H54 (cell line): ENCODE data around the gene ELOVL7.
"Not testable (repeated sequence)": the region's sequence is repeated elsewhere in the genome, so short reads cannot be mapped to it uniquely, and the experiment has no call there.

Source experiments
- DNase-seq: peaks from one replicate; pipeline ENCODE4 v3.0.0; 2011; ENCODE audit warnings: low spot score, mixed read lengths; ENCODE audit not compliant: insufficient read length
- FAIRE-seq: peaks from 3 replicates; lab custom pipeline; 2011; peaks lifted over from hg19 to GRCh38; lab: Jason Lieb, UNC
- POLR2A ChIP-seq: IDR thresholded peaks from 2 replicates; pipeline ENCODE4 v1.6.1; 2011; ENCODE audit warnings: low read depth, mild to moderate bottlenecking, low read length

ELOVL7 gene

DNA sequence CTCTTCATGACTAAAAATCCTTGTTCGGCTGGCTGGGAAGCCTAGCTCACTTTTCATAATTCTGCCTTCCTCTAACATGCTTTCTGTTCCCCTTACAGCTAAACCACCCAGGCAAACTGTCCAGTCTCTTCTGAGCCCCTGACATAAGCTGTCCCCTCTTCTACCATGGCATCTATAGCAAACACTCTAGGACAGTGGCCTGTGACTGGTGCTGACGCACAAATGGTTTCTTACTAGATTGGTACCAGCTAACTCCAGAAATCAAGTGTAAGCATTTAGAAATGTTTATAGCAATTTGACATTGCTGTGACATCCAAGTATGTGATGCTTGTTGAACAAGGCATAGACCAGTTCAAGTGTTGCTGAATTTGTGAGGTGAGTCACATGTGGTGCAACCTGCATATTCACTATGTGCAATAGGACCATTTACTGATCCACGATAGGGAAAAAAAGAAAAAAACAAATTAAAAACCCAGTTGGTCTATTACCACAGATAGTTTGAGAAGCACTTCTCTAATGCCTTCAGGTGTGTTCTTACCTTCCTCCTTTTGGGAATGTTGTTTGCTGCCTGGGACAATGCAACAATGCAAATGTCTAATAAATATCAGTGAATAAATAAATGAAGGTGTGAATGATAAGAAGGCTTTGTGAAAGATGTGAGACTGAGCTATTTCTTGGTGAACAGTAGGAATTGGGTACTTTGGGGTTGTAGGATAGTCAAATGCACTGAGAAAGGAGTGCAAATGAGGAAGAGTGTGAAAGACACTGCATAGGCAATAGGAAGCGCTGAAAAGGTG, 22.4 kb downstream of the ELOVL7 start:
- DNase-seq, result no peak
- no peak for TF ChIP-seq POLR2A
- no peak for FAIRE-seq

DNA sequence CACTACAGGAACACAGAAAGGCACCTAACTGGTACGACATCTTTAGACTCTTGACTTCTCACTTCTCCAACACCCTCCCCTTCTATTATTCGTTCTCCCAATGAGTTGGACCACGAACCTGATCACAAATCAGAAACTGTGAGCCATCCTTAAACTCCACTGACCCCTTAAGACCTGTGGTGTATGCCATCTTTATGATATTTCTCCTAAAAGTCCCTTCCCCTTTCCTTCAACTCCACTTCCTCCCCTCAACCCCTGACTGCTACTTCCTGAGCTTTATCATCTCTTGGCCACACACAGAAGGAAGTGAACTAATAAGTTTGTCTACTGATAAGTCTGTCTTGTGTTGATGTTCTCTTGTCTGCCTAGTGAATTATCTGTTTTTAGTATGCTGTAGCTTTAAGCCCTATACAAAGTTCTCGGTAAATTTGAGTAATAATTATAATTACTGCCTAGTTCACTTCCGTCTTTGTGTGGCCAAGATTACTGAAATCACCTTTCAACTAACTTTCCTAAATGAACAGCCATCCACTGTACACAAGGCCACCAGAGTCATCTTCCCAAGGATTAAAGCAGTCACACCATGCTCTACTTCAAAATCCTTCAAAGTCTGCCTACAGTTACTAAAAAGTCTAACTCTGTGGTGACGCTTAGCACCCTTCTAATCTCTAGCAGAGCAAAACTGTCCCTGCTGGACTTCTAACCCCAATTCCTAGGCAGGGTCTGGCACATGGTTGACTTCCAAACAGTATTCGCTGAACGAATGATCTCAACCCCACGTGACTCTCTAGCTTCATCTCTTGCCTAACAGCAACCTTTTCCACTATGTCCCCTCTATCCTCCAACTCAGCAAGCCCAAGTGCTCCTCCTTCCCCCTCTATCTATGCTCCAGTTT, 23.2 kb downstream of the ELOVL7 start:
- DNase-seq (no peak), FAIRE-seq (no peak)
- TF ChIP-seq POLR2A, result no peak

DNA sequence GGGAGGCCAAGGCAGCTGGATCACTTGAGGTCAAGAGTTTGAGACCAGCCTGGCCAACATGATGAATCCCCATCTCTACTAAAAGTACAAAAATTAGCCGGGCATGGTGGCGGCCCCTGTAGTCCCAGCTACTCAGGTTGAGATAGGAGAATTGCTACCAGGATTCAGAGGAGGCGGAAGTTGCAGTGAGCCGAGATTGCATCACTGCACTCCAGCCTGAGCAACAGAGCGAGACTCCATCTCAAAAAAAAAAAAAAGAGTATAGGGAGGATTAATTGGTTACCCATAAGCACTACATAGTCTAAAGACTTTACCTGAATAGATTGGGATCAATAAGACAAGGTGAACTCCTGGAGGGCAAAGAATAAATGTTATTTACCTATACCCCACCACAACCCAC, 27.9 kb downstream of the ELOVL7 start:
- not testable (repeated sequence) for FAIRE-seq, DNase-seq

DNA sequence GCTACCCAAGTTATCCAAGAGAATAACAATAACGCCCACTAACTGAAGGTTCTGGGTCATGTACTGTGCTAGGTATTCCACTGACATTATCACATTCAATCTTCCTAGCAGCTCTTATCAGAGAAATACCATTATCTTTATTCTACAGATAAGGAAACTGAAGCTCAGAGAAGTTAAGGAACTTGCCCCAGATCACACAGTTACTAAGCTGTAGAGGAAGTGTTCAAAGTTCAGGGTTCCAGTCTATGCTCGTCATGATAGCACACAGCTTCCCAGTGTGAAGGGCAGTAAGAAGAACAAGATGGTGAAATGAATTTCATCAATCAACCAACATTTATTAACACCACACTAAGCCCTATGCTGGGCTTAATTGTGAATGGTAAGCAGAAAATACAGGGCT, 29.6 kb downstream of the ELOVL7 start:
- DNase-seq (no peak), FAIRE-seq (no peak)
- no peak for TF ChIP-seq POLR2A

DNA sequence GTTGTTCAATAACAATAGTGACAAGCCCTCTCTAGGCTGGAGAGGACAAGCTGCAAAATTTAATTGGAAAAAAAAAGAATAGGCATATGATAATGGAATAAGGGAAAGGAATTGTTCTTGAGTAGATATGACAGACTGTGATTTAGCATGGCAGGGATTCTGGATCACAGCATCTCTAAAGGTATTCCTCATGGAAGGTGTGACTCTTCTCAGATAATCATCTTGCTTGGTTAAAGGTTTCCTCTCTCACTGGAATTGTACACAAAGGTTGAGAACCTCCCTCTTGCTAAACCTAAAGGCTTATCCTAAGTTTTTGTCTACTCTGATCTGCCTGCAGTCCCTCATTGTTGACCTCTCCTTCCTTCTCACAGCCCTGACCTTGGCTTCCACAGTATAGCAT, 31.6 kb downstream of the ELOVL7 start:
- no peak for TF ChIP-seq POLR2A
- FAIRE-seq (no peak), DNase-seq (no peak)

DNA sequence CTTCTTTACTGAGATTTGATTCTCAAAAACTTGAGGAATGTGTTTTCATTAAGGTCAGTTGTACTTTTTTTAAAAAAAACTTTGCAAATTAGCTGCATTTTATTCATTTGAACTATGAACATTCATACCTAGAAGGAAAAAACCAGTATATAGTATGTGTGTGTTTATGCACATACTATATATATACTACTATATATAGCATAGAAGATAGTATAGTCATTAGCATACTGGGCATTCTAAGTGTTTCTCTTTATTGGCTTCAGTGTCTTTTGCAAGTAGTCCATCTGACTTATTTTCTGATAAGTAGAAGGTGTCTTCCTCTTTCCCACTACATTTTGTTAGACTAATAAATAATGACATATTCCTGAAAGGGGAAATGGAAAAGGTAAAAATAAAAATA, 33.0 kb downstream of the ELOVL7 start:
- DNase-seq, result no peak
- FAIRE-seq, result no peak
- no peak for TF ChIP-seq POLR2A

DNA sequence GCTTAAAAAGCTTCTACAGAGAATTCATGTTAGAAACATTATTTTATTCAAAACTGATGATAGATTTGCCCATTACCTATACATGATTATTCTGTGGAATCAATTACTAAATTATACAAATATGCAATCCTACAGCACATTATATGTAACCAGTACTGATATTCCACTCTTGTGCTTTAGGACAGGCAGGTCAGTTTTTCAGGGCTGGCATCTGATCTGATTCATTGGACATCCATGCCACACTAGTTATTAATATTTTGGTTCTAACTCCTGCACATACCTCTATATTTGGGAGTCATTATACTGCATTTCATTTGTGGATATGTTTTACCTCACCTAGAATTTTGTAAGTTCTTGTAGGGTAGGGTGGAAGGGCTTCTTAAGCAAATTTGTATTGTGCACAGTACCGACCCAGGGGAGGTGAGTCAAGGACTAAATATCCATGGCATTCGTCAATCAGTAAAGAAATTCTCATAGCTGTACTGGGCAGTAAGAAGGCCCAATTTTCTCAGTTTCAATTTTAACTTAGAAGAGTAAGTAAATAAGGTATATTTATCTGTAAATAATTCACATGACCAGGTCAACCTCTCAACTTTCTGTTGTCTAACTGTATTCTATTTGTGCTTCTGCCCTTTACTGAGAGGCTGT, 33.5 kb downstream of the ELOVL7 start:
- no peak for TF ChIP-seq POLR2A
- DNase-seq, result peak; percentile 15
- FAIRE-seq, result peak; percentile 69

DNA sequence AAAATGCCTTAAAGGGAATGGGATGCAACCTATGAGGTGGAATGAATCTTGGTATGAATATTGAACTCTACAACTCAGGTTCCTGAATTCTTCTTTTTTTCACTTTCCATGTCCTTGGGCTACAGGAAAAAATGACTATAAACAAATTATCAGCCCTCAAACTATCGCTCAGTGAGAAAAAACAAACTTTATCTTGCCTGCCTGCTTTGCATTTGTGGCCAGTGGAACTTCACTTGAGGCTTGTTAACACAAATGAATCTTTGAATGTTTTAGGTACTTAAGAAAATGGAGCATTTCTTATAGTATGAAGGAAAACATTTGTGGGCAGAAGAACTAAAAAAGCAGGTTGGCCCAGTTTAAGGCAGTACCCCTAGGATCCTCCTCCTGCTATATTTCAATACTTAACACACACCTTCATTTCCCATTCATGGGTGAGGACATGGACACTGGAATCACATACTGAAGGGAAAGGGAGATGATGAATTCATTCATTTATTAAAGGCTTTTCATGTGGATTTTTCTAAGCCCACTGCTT, 34.1 kb downstream of the ELOVL7 start:
- no peak for TF ChIP-seq POLR2A
- peak; percentile 67 for FAIRE-seq
- DNase-seq, result no peak

DNA sequence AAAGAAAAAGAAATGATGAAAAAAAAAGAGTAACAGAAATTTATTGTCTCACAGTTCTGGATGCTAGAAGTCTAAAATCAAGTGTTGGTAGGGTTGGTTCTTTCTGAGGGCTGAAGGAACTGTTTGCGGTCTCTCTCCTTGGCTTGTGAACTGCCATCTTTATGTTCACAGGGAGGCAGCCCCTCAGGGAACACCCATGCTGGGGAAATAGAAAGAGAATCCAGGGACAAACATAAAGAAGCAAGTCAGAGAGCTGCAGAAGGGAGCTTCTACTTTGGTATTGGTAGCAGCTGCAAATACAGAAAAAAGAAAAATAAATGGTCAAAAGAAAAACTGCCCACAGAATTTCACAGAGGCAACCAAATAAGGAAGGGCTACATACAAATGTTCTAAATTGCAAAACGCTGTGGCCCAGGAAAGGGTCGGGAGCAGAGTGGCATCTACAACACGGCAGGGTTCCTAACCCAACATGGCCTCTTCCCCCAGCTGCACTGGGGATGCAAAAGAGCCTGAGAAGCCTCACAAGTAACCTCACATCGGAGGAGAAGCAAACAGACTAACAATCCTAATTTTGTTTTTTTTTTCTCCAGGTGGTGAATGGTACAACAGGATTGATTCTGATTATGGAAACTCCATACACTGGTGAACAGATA, 37.4 kb downstream of the ELOVL7 start:
- no peak for FAIRE-seq

DNA sequence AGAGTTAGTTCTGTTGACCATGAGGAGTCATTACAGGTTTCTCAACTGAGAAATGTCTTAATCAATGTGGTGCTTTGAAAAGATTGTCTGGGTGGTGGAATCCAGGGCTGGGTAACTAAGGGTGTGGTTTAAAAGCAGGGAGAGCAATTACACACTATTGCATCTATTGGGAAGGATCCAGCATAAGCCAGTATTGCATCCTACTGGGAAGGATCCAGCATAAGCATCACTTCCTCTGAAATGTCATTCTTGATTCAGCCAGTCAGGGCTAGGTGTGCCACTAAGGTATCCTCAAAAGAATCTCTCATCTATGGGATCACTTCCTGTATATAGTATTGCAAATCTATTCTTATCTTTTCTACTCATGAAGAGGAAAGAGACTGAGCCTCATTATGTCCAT, 38.6 kb downstream of the ELOVL7 start:
- no peak for FAIRE-seq
- no peak for DNase-seq
- TF ChIP-seq POLR2A, result no peak

More for the DNA sequence above, 37.4 kb downstream of the ELOVL7 start:
- no peak for DNase-seq
- TF ChIP-seq POLR2A, result no peak

DNA sequence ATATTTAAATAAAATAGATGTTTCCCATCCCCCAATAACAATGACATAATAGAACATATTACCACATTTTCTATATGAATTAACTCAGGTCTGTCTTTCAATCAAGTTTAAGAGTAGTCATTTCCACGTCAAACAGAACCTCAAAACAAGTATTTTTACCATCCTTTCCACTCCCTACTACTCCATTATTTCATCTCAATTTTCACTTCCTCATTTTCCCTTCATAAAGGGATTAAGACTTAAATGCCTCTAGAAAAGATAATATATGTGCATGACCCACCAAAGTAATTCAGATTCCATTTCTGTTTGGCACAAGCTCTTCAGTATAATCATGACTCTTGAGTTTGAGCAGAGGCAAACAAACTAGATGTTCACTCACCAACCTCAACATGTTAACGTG, 40.4 kb downstream of the ELOVL7 start:
- FAIRE-seq (no peak), DNase-seq (no peak)
- no peak for TF ChIP-seq POLR2A

DNA sequence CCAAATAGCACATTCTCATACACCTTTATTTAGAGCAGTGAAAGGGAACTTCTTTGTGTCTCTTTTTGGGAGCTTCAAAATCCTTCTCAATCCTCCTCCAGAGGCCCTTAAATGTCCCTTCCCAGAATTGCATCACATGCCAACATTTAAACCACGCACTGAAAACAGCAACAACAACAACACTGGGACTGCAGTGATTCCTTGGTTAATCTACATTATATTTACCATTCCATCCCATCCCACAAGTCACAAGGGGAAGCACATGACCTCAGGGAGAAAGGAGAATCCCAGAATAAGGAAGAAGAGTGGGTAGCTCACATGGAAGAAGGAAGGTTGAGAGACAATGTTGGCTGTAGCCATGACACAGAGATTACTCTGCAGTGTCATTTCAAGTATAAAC, 41.1 kb downstream of the ELOVL7 start:
- no peak for DNase-seq
- TF ChIP-seq POLR2A, result no peak
- FAIRE-seq, result no peak

DNA sequence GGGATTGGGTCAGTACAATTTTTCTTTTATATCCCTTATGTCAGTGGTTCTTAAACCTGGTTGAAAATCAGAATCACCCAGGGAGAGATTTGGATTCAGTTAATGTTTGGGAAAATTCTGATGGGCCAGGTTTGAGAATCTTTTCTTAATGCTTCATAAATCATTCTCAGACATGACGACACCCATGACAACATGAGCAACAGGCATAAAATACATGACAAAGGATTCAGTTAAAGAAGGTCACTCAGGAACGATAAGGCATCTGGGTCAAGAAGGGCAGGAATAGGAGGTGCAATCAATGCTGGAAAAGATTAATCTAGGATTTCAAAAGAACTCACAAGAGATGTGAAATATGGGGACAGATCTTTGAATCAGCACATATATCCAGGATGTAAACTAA, 41.8 kb downstream of the ELOVL7 start:
- no peak for TF ChIP-seq POLR2A
- FAIRE-seq, result peak; percentile 20
- DNase-seq, result no peak
